ENCODE data around the gene MEIS2. TPM values are rescaled to one million over a fixed set of nuclear protein-coding genes. Genes with fewer than 3 reads are reported as not detected.
A peak's percentile ranks its signal among the peaks of the same experiment; 100 is the strongest.

The MEIS2 gene
- total and polyA plus RNA-seq, 2 of the 13 experiments (the other 11 are each of a cell fraction or from before 2014, with no cell fraction given) = 10.7 to 12.4 TPM

DNA sequence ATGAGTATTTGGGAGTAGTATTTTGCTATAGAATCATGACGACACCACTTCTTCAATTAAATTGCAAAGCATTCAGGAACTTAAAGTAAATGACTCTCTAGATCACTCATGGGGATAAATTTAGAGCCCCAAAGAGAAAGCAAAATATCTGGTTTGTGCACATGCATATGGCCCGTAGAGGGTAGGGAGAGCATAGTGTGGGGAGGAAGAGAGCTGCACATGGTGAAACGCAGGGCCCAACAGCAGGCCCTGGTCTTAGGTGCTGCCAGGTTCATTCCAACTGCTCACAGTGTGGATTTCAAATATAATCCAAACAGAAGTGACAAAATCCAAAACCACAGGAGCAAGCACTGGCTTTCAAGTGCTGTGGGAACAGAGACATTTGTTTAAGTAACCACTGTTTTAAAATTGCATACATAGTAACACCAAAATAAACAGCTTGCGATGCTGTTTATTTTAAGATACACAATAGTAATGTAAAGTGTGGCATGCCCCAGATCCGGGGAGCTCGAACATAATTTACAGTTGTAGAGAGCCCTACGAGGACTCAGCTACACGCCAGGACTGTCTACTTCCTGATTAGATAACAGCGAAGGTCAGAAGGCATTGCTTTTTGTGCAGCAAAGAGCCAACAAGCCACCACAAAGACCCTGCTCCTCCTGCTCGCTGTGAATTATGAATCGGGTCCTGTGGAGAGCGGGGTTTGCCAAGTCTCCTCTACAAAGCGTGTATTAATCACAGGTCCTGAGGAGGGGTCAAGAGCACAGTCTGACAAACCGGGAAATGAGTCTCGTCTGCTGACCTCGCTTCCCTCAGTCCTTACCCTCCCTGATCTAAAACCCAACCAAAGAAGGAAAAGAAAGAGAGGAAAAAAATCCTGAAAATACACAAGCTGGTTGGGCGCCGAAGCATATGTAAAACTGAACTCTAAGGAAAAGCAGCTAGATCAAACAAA lies 80.6 kb downstream of the MEIS2 start (continued):
- TF ChIP-seq ZNF775 (CRISPR knock-in tag; IDR thresholded peaks at IDR 0.05; ENCODE audit: borderline replicate concordance) (no peak), GABPA (IDR thresholded peaks at IDR 0.05; ENCODE audit: low read depth, low read length) (no peak), GABPA (CRISPR knock-in tag; IDR thresholded peaks at IDR 0.05; ENCODE audit: low read depth) (peak; percentile 18; the same call in 1 of the 2 replicates), ZNF160 (CRISPR knock-in tag; IDR thresholded peaks at IDR 0.05) (no peak), MNT (IDR thresholded peaks at IDR 0.05) (no peak), ZNF253 (CRISPR knock-in tag; IDR thresholded peaks at IDR 0.05; ENCODE audit: borderline replicate concordance) (no peak), MTA1 (CRISPR knock-in tag; IDR thresholded peaks at IDR 0.05; ENCODE audit: borderline replicate concordance) (no peak), KLF13 (CRISPR knock-in tag; IDR thresholded peaks at IDR 0.05) (no peak), ZNF354B (CRISPR knock-in tag; IDR thresholded peaks at IDR 0.05) (no peak), ZNF841 (CRISPR knock-in tag; IDR thresholded peaks at IDR 0.05; ENCODE audit: borderline replicate concordance) (no peak), ZNF660 (CRISPR knock-in tag; IDR thresholded peaks at IDR 0.05; ENCODE audit: borderline replicate concordance, low read depth) (no peak), THAP11 (CRISPR knock-in tag; IDR thresholded peaks at IDR 0.05) (0 out of 2 replicates have a peak, but pooled peaks have one; percentile 10), EED (CRISPR knock-in tag; IDR thresholded peaks at IDR 0.05) (no peak), ZFAT (CRISPR knock-in tag; conservative IDR thresholded peaks at IDR 0.05) (no peak), TBX3 (IDR thresholded peaks at IDR 0.05; ENCODE audit: borderline replicate concordance) (no peak), ZNF17 (CRISPR knock-in tag; IDR thresholded peaks at IDR 0.05) (no peak), GLMP (CRISPR knock-in tag; IDR thresholded peaks at IDR 0.05; ENCODE audit: borderline replicate concordance) (no peak)
- TF ChIP-seq, protein P1, sequence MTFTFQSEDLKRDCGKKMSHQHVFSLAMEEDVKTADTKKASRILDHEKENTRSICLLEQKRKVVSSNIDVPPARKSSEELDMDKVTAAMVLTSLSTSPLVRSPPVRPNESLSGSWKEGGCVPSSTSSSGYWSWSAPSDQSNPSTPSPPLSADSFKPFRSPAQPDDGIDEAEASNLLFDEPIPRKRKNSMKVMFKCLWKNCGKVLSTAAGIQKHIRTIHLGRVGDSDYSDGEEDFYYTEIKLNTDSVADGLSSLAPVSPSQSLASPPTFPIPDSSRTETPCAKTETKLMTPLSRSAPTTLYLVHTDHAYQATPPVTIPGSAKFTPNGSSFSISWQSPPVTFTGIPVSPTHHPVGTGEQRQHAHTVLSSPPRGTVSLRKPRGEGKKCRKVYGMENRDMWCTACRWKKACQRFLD (CRISPR knock-in tag; IDR thresholded peaks at IDR 0.05; ENCODE audit: borderline replicate concordance) = no peak
- TF ChIP-seq, protein P2, sequence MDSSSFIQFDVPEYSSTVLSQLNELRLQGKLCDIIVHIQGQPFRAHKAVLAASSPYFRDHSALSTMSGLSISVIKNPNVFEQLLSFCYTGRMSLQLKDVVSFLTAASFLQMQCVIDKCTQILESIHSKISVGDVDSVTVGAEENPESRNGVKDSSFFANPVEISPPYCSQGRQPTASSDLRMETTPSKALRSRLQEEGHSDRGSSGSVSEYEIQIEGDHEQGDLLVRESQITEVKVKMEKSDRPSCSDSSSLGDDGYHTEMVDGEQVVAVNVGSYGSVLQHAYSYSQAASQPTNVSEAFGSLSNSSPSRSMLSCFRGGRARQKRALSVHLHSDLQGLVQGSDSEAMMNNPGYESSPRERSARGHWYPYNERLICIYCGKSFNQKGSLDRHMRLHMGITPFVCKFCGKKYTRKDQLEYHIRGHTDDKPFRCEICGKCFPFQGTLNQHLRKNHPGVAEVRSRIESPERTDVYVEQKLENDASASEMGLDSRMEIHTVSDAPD (CRISPR knock-in tag; IDR thresholded peaks at IDR 0.05) = no peak

Data from HepG2 (cell line).